Measurements from ENCODE around the gene ZFC3H1. TPM values are rescaled to one million over a fixed set of nuclear protein-coding genes. Genes with fewer than 3 reads are reported as not detected.

Gene ZFC3H1
- total and polyA plus RNA-seq, 9 of the 15 experiments (the other 6 are each of a cell fraction or from before 2014, with no cell fraction given): 14.8 to 80.5 (median 22.1) TPM

- 0 out of 2 replicates have a peak, but pooled peaks have one; percentile 59 for TF ChIP-seq HOMEZ (CRISPR knock-in tag; IDR thresholded peaks at IDR 0.05)
- peak; percentile 48; the same call in 1 of the 2 replicates for TF ChIP-seq ZBTB2 (IDR thresholded peaks at IDR 0.05)
- TF ChIP-seq ZFP30 (CRISPR knock-in tag; IDR thresholded peaks at IDR 0.05; ENCODE audit: borderline replicate concordance): no peak
- TF ChIP-seq BHLHE40 (IDR thresholded peaks at IDR 0.05; ENCODE audit: low read length): peak; percentile 69; the same call in 1 of the 2 replicates
- peak; percentile 27; the same call in 1 of the 2 replicates for TF ChIP-seq DMBX1 (CRISPR knock-in tag; IDR thresholded peaks at IDR 0.05; ENCODE audit: borderline replicate concordance)
- TF ChIP-seq E2F1 (CRISPR knock-in tag; IDR thresholded peaks at IDR 0.05): peak; percentile 79; the same call in 1 of the 2 replicates
- peak; percentile 74; the same call in 1 of the 2 replicates for TF ChIP-seq GABPB1 (CRISPR knock-in tag; IDR thresholded peaks at IDR 0.05)
- peak; percentile 67; the same call in 1 of the 2 replicates for TF ChIP-seq ZNF764 (CRISPR knock-in tag; IDR thresholded peaks at IDR 0.05; ENCODE audit: low read depth)
- no peak for TF ChIP-seq KAT2B (IDR thresholded peaks at IDR 0.05; ENCODE audit: low read depth, low read length)
- TF ChIP-seq ZBTB9 (CRISPR knock-in tag; IDR thresholded peaks at IDR 0.05): peak; percentile 81; the same call in 1 of the 2 replicates
- no peak for TF ChIP-seq ZNF3 (CRISPR knock-in tag; IDR thresholded peaks at IDR 0.05)
- TF ChIP-seq ZNF311 (CRISPR knock-in tag; IDR thresholded peaks at IDR 0.05): no peak
- TF ChIP-seq MITF (IDR thresholded peaks at IDR 0.05): peak; percentile 31
- TF ChIP-seq AFF1 (IDR thresholded peaks at IDR 0.05; ENCODE audit: low read depth in 1 of 2, partially characterized antibody in 2 of 2): peak in 1 of 2 experiments; percentile 23
- no peak for TF ChIP-seq HDGF (IDR thresholded peaks at IDR 0.05)
Observed at GRCh38 chr12:71685914-71686657, 22.4 kb upstream of the ZFC3H1 start, which contains the start of gene TMEM19 (continued).

Measured in K562 (cell line).